Peyer's patch (tissue), 4 donors: ENCODE data around the gene ST7.

ENCODE experiments used
- POLR2A ChIP-seq, 2 donors: fragments of 450-650 bp; IDR thresholded peaks; one replicate each; pipeline ENCODE4 v1.5.1; 2017; ENCODE audit warnings: antibody characterized with exemption in 2 of 2, mild to moderate bottlenecking in 2 of 2, moderate library complexity in 2 of 2
- TF ChIP-seq, protein P1 (sequence below), 6 experiments: fragments of 450-650 bp in 4 of 6; fragments of 200-600 bp in 2 of 6; sonication (generic) in 1 of 6; IDR thresholded peaks; one replicate each; pipeline ENCODE4 v1.5.1; 2017 to 2019; ENCODE audit warnings: antibody characterized with exemption in 6 of 6, mild to moderate bottlenecking in 3 of 6, moderate library complexity in 1 of 6

DNA sequence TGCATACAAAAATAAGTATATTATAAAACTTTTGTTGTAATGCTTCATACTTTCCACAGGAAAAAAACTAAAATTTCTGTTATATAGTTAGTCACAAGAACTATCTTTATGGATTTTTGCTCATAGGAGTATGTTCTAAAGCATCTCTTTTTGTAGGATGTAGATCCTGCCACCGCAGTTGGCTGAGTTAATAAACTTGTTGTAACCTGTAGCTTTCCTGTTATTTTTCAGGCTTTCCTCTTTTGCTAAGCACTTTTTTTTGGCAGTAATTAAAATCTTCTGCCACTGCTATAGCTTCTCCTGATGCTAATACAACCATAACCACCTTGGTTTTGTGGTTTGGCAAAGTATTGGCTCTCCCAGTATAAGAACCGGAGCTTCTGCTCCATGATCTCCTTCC lies 309.2 kb downstream of the ST7 start:
- TF ChIP-seq, protein P1, sequence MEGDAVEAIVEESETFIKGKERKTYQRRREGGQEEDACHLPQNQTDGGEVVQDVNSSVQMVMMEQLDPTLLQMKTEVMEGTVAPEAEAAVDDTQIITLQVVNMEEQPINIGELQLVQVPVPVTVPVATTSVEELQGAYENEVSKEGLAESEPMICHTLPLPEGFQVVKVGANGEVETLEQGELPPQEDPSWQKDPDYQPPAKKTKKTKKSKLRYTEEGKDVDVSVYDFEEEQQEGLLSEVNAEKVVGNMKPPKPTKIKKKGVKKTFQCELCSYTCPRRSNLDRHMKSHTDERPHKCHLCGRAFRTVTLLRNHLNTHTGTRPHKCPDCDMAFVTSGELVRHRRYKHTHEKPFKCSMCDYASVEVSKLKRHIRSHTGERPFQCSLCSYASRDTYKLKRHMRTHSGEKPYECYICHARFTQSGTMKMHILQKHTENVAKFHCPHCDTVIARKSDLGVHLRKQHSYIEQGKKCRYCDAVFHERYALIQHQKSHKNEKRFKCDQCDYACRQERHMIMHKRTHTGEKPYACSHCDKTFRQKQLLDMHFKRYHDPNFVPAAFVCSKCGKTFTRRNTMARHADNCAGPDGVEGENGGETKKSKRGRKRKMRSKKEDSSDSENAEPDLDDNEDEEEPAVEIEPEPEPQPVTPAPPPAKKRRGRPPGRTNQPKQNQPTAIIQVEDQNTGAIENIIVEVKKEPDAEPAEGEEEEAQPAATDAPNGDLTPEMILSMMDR (IDR thresholded peaks at IDR 0.05) = no peak
- no peak for TF ChIP-seq POLR2A (IDR thresholded peaks at IDR 0.05)
